Activated CD4-positive, alpha-beta T cell treated with anti-CD3 and anti-CD28 coated beads, Interleukin-2, Interleukin-4, amounts not matched to agents 100 ng/mL and 50 ng/mL, durations not matched to agents 16 hours and 8 hours (primary cell): ENCODE measurements around the gene RSBN1L.
"Not testable (repeated sequence)": the region's sequence is repeated elsewhere in the genome, so short reads cannot be mapped to it uniquely, and the experiment has no call there.

Experiments
- DNase-seq: peaks from one replicate; pipeline ENCODE4 v3.0.0-alpha.2; 2020; ENCODE audit warnings: low spot score

Gene RSBN1L

DNA sequence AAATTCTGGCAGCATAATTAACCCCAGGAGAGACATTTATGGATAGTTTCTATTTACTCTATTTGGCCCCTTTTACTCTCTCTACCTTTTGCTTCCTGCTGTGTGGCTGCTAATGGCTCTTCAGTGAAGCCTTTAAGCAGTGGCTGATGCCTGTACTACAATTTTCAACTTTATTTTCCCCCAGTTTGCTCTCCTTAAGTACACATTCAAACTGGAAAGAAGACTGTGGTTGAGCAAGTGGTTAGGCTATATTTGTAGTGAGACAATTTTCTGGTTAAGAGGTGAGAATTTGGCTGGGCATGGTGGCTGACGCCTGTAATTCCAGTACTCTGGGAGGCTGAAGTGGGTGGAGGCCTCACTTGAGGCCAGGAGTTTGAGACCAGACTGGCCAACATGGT, 8.5 kb upstream of the RSBN1L start:
- DNase-seq: peak; percentile 65

DNA sequence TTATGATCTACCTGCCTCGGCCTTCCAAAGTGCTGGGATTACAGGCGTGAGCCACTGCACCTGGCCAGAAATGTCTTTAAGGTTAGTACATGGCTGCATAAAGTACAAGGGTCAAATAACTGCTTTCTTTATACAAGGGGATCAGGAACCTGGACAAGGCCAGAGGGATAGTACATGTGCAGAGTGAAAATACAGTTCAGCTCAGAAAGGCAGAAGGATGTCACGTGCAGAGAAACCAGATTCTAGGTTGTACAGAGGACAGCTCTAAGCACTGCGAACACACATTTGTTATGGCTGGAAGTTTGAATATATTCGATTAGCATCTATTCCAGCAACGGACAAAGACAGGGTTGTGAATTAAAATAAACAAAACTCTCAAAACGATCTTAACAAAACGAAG, 6.0 kb upstream of the RSBN1L start:
- no peak for DNase-seq

DNA sequence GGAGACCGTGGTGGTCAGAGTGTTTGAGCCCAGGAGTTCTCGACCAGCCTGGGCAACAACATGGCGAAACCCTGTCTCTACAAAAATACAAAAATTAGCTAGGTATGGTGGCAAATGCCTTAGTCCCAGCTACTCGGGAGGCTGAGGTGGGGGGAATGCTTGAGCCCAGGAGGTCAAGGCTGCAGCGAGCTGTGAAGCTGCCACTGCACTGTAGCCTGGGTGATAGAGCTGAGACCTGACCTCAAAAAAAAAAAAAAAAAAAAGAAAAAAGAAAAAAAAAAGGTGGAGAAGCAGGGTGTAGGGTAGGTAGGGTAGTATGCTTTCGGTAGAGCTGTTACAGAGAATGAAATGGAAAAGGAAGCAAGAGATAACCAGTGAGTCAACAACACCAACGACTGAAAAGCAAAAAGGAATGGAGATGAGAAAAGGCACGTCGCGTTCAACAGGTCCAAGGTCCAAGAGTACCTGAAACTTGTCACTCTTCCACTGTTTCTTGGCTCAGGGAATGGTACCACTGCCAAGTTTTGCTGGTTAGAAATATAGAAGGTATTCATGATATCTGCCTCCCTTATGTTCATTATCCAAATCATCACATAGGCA, 4.3 kb upstream of the RSBN1L start:
- no peak for DNase-seq

DNA sequence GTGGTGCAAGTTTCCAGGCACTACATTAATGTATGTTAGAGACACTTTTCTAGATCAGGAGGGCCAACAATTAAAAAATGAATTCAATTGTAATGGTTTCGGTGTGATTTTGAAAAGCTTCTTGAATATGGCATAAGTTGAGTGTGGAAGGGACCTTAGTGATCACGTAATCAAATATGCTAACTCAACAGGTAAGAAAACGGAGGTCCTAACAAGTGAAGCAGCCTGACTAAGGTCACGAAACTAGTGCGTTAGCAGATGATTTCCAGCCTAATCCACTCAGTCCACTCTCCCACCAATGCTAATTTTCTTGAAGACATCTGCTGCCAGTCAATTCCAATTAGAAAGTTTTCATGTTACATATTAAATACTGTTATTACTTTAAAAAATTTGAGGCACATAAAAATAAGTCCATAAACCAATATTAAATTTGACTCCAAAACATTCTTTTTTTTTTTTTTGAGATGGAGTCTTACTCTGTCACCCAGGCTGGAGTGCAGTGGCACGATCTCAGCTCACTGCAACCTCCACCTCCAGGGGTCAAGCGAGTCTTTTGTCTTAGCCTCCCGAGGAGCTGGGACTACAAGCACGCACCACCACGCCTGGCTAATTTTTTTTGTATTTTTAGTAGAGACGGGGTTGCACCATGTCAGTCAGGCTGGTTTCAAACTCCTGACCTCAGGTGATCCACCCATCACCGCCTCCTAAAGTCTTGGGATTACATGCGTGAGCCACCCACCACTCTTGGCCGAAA, 2.3 kb upstream of the RSBN1L start:
- DNase-seq: no peak

DNA sequence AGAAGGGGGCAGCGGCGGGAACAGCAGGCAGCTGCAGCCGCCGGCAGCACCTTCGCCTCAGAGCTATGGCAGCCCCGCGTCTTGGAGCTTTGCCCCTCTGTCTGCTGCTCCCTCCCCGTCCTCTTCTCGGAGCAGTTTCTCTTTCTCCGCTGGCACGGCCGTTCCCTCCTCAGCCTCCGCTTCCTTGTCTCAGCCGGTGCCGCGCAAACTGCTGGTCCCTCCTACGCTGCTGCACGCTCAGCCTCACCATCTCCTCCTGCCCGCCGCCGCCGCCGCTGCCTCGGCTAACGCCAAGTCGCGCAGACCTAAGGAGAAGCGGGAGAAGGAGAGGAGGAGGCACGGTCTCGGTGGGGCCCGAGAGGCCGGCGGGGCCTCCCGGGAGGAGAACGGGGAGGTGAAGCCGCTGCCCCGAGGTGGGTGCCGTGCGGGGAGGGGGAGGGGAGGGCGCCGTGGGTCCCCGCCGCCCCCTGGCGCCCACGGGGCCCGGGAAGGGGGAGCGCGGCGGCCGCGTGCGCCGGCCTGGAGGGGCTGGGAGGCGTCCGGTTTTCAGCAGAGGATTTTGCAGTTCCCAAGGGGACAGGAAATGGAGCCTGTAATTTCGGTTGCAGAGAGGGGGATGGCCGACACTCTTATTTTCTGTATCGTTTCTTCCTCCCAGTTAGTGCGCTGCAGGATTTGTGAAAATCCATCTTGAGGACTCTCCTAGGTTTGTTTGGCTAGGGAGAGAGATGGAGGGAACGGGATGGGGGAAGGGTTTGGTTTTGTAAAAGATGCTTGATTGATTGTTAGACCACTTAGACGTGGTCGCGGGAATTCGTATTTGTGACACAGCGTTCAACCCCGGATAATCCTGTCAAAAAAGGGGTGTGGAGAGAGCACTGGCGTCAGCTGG, 630 bp downstream of the RSBN1L start:
- DNase-seq: peak; percentile 47

DNA sequence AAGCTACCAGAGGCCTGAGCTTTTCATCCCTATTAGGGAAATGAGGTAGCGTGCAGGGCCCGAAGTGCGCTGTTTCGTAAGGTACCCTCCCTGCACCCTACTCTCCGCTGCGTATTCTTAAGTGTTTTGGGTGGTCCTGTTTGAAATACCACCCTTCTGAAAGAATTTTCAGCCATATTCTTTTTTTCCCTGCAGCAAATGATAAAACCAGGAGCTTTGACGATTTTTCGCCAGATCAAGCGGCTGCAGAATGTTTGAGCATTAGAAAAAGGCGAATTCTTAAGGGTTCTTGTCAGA, 1.2 kb downstream of the RSBN1L start:
- DNase-seq: no peak

DNA sequence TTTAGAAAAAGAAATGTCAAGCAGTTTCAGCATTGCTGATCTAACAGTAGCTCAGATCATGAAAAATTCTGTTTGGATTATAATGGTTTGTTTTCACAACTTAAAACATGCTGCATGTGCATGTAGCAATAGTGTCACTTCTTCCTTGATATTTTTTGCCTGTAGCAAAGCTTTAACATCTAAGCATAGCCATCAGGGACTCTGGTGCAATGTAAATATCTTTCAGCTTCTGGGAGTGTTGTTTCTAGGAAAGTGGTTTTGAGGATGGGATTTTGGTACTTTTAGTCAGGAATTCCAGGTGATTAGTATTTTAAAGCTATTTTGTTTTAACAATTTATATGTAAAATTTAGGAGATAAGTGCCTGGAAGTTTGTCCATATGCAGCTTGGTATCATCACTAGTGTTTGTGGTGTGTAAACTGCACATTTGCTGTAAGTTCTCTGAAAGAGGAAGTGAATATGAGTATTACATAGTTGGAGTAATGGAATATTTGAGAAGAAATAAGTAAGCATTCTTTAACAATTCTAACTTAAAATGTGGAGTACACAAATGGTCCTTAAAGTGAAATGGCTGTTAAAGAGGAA, 1.9 kb downstream of the RSBN1L start:
- no peak for DNase-seq

DNA sequence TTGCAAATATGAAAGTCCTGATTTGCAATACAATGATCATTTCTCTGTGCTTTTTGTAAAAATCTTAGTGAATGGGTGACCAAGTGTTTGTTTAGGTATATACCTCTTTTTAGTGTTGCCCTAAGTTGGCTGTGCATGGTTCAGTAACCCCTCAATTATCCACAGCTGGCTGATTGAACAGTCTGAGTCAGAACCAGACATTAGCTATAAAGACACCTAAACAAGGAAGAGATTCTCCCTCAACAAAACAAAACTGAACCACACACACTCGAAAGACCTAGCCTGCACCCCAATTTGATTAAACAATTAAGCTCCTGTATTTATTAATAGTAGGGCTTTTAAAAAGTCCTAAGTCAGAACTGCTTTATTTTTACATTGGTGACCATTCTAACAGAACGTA, 2.8 kb downstream of the RSBN1L start:
- DNase-seq: peak; percentile 26

DNA sequence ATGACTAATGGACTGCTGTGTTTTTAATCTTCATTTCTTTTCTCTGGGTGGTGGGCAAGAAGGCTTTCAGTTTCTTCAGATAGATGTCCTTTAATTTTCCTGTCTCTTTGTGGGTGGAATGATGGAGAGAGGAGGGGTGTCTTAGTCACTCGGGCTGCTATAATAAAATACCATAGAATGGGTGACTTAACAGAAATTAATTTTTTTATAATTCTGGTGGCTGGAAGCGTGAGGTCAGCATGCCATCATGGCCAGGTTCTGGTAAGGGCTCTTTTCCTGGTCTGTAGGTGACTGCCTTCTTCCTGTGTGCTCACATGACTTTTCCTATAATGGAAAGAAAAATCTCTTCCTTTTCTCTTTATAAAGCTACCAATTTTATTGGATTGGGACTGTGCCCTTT, 6.3 kb downstream of the RSBN1L start:
- no peak for DNase-seq

DNA sequence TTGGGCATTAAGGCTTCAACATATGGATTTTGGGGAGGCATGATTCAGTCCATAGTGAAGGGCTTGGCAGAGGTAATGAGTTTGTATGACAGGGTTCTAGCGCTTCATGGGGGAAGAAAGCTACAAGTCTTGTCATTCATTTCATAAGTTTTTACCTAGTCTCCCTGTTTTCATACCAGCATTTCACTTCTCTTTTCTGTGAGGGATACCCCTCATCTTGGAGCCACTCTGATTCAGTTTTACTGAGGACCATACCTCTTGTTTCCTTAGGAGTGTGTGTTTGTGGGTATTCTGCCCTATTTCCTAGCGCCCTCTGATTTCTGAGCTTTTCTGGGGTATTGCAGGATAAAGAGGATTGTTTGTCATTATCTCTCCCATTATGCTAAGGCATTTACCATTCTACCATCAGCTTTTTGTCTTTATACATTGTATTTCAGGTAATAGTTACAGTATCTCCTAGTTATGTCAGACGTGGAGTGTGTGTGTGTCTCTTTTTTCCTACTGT, 6.8 kb downstream of the RSBN1L start:
- DNase-seq: no peak

DNA sequence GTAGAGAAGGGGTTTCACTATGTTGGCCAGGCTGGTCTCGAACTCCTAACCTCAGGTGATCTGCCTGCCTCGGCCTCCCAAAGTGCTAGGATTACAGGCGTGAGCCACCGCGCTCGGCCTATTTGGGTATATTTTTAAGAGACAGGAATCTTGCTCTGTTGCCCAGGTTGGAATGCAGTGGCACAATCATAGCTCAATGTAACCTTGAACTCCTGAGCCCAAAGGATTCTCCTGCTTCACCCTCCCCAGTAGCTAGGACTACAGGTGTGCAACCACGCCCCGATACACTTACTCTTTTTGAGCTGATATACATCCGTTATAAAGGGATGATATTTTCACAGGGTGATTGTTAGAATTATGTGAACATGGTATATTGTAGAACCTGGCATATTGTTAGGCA, 7.4 kb downstream of the RSBN1L start:
- DNase-seq: not testable (repeated sequence)

DNA sequence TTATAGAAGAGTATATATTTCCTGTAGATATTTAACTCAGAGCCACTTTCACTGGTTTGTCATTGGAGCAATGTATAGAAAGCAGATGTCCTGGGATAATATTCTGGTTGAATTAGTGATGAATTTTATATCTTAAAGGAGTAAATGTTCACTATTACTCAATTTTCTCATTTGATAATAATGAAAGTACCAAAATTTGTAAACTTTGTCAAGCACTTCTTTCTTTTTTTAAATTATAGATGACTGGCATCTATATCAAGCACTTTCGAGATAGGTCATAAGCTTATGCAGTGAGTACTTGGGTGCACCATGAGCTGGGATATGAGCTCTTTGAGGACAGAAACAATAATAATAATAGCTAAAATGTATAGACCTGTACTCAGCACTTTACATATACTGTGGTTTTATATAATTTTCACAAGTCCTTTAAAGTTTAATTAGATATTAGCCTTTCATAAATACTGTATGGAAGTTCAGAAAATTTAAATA, 11.3 kb downstream of the RSBN1L start:
- DNase-seq: no peak

DNA sequence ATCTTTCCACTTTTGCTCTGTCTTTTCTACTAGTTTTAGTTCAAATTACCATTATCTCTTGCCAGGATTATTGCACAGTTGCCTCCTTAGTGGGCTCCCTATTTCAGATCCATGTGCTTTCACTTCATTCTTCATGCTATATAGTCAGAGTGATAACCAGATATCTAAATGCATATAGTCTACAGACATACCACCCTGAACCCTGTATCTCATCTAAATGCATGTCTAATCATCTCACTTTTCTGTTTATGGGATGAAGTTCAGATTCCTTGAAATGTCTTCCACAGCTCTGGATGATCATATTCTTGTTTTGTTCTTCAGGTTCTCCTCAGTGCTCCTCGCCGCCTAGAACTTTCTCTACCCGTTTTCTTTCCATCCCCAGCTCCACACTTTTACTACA, 13.8 kb downstream of the RSBN1L start:
- DNase-seq: no peak

DNA sequence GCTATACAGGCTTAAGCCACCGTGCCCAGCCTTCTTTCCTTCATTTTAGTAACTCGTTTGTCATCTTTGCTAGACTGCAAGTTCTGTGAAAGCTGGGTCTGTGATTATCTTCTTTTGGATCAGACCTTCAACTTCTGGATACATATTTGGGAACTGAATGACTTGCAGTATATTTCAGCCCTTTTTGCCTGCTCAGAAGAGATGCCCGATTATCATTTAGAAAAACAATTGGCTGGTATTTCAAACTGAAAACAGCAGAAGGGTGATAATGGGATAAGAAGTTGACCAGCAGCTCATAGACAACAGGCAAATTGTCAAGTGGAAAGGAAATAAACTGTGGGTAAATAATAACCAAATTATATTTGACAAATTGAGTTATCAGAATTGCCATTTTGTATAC, 14.6 kb downstream of the RSBN1L start:
- no peak for DNase-seq

DNA sequence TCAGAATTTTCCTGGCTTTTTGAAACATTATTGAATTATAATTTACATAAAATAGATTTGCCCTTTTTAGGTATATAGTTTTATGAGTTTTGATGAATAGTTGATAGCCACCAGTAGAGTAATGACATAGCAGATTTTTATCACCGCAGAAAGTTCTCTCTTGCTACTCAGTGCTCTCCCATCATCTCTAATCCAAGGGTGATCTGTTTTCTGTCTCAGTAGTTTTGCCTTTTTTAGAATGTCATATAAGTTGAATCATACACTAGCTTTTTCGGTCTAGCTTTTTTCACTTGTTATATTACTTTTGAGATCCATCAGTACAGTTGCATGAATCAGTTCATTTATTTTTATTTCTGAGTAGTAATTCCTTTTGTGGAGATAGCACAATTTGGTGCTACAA, 17.9 kb downstream of the RSBN1L start:
- no peak for DNase-seq

DNA sequence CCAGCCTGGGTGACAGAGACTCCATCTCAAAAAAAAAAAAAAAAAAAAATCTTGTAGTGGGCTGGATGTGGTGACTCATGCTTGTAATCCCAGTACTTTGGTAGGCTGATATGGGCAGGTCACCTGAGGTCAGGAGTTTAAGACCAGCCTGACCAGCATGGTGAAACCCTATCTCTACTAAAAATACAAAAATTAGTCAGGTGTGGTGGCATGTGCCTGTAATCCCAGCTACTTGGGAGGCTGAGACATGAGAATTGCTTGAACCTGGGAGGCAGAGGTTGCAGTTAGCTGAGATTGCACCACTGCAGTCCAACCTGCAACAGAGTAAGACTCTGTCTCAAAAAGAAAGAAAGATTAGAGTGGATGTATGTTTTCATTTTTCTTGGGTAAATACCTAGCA, 18.7 kb downstream of the RSBN1L start:
- DNase-seq: not testable (repeated sequence)

DNA sequence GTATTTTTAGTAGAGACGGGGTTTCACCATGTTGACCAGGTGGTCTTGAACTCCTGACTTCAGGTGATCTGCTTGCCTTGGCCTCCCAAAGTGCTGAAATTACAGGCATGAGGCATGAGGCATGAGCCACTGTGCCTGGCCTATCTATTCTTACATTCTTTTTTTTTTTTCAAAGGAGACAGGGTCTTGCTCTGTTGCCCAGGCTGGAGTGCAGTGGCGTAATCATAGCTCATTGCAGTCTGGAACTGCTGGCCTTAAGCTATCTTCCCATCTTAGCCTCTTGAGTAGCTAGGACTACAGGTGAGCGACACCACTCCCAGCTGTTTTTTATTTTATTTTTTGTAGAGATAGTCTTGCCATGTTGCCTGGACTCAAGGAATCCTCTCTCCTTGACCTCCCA, 20.5 kb downstream of the RSBN1L start:
- DNase-seq: no peak

DNA sequence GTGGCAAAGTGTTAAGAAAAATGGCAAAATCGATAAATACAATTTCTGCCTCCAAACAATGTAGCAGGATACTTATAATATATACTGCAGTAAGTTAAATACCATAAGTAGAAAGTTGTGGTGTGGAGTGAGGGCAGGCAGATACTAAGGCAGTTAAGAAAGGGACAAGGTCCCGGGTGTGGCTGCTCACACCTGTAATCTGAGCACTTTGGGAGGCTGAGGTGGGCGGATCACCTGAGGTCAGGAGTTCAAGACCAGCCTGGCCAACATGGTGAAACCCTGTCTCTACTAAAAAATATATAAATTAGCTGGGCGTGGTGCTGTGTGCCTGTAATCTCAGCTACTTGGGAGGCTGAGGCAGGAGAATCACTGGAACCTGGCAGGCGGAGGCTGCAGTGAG, 21.3 kb downstream of the RSBN1L start:
- DNase-seq: not testable (repeated sequence)

DNA sequence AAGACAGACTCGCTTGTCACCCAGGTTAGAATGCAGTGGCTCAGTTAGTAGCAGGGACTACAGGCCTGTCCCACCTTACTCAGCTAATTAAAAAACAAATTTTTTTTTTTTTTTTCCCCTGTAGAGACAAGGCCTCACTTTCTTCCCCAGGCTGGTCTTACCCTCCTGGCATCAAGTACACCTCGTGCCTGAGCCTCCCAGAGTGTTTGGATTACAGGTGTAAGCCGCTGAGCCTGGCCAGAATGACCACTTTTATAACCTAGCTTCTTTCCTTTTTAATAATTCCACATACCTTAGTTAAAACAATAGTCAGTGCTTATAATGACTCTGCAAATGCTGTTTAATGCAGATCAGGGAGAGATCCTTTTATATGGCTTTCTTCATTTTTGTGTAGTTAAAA, 31.3 kb downstream of the RSBN1L start:
- DNase-seq: no peak

DNA sequence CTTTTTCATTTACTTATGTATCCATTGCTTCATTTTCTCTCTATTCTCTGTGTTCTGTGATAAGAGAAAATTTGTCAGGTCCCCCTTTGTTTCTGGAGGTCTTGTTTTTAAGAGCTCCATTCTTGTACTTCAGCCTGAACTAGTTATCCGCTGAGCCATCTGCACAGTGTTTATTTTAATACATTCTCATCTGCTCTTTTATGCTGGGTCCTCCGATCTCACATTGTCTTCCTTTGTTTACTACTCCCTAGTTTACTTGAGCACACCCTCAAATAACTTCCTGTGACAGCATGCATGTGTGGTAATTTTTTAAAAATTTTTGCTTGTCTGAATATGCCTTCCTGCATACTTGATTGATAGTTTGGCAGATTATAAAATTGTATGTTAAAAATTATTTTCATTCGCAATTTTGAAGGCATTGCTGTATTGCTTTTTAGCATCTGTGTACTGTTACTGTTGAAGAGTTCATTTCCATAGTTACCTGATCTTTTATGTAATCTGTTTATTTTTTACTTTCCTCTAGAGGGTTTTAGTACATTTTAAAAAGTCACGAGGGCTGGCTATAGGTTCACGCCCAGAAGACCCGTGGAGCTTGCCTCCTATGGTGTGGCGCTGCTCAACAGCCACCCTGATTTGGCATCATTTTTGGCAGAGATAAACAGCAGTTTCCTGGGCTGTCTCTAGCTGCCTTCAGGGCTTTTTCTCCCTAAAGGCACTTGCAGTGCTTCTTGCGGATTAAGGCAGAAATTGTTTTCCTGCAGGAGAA, 31.9 kb downstream of the RSBN1L start:
- DNase-seq: no peak

DNA sequence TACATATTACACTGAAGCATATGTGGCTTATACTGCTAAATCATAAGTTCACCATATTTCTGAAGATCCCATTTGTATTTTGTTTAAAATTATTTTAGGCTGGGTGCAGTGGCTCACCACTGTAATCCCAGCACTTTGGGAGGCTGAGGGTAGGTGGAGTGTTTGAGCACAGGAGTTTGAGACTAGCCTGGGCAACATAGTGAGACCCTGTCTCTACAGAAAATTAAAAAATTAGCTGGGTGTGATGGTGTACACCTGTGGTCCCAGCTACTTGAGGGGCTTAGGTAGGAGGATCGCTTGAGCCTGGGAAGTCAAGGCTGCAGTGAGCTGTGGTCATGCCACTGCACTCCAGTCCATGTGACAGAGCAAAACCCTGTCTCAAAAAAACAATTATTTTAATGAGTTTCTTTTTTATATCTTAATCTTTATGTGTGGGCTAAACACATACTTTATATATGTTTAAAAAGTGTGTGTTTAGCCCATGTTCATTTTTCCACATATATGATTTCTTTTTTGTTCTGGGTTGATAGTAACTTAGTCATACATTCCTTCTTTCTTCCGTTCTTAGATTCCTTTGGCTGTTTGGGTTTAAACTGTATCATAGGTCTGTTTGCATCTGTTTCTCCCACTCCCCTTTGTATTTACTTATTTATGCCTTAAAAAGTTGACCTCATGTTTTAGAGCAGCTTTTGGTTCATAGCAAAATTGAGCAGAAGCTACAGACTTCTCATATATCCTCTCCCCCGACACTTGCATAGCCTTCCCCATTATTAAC, 33.5 kb downstream of the RSBN1L start:
- no peak for DNase-seq
